H9 (cell line): ENCODE results near the gene DEPDC5. TPM values are rescaled to one million over a fixed set of nuclear protein-coding genes. Genes with fewer than 3 reads are reported as not detected.

Experiments used
- DNase-seq: peaks from one replicate; pipeline ENCODE4 v3.0.0-alpha.2; 2017
- H2AFZ ChIP-seq: one replicate; pipeline ENCODE4 v1.6.1; 2013; ENCODE audit warnings: mild to moderate bottlenecking, low read length, control low read depth, moderate library complexity
- H2AK5ac ChIP-seq: 2 replicates; pipeline ENCODE4 v1.6.1; 2013; ENCODE audit warnings: low read length, control low read depth, mixed read lengths; ENCODE audit not compliant: insufficient read length
- H2BK120ac ChIP-seq: one replicate; pipeline ENCODE4 v1.6.1; 2013; ENCODE audit warnings: low read depth, mild to moderate bottlenecking, low read length, control low read depth, inconsistent platforms; ENCODE audit not compliant: poor library complexity, severe bottlenecking
- H2BK12ac ChIP-seq: 2 replicates; pipeline ENCODE4 v1.6.1; 2013; ENCODE audit warnings: low read length, control low read depth, mixed read lengths, low read depth; ENCODE audit not compliant: insufficient read length
- H2BK15ac ChIP-seq: 2 replicates; pipeline ENCODE4 v1.6.1; 2013; ENCODE audit warnings: low read depth, low read length, control low read depth
- H2BK20ac ChIP-seq: one replicate; pipeline ENCODE4 v1.6.1; 2013; ENCODE audit warnings: low read depth, mild to moderate bottlenecking, low read length, control low read depth, inconsistent platforms; ENCODE audit not compliant: poor library complexity, severe bottlenecking
- H2BK5ac ChIP-seq: 2 replicates; pipeline ENCODE4 v1.6.1; 2013; ENCODE audit warnings: low read length, control low read depth, mixed read lengths; ENCODE audit not compliant: insufficient read length
- H3K14ac ChIP-seq: 2 replicates; pipeline ENCODE4 v1.6.1; 2013; ENCODE audit warnings: low read length, control low read depth; ENCODE audit not compliant: insufficient read depth
- H3K18ac ChIP-seq: 2 replicates; pipeline ENCODE4 v1.6.1; 2013; ENCODE audit warnings: low read depth, mild to moderate bottlenecking, mixed read lengths, low read length, control low read depth; ENCODE audit not compliant: insufficient read length
- H3K23ac ChIP-seq: 2 replicates; pipeline ENCODE4 v1.6.1; 2013; ENCODE audit warnings: low read length, control low read depth, mixed read lengths, low read depth; ENCODE audit not compliant: insufficient read length
- H3K23me2 ChIP-seq: 2 replicates; pipeline ENCODE4 v1.6.1; 2013; ENCODE audit warnings: low read depth, mild to moderate bottlenecking, mixed read lengths, low read length, control low read depth; ENCODE audit not compliant: insufficient read length, poor library complexity, severe bottlenecking
- H3K27ac ChIP-seq: 2 replicates; pipeline ENCODE4 v1.5.1; 2013; ENCODE audit warnings: low read length, control low read depth, mixed read lengths, low read depth; ENCODE audit not compliant: insufficient read length
- H3K27me3 ChIP-seq: 2 replicates; pipeline ENCODE4 v1.6.1; 2013; ENCODE audit warnings: low read length, control low read depth, inconsistent platforms; ENCODE audit not compliant: insufficient read depth
- H3K4ac ChIP-seq: 2 replicates; pipeline ENCODE4 v1.6.1; 2013; ENCODE audit warnings: low read depth, mild to moderate bottlenecking, control low read depth, inconsistent platforms, low read length, moderate library complexity
- H3K4me1 ChIP-seq: 2 replicates; pipeline ENCODE4 v1.6.1; 2013; ENCODE audit warnings: low read length, control low read depth, inconsistent platforms; ENCODE audit not compliant: insufficient read depth
- H3K4me2 ChIP-seq: 2 replicates; pipeline ENCODE4 v1.6.1; 2013; ENCODE audit warnings: low read length, control low read depth, mixed read lengths; ENCODE audit not compliant: insufficient read length, insufficient read depth
- H3K56ac ChIP-seq: 2 replicates; pipeline ENCODE4 v1.6.1; 2013; ENCODE audit warnings: low read depth, mild to moderate bottlenecking, mixed read lengths, low read length, control low read depth; ENCODE audit not compliant: insufficient read length
- H3K79me1 ChIP-seq: 2 replicates; pipeline ENCODE4 v1.6.1; 2013; ENCODE audit warnings: low read depth, mild to moderate bottlenecking, moderate library complexity, low read length, control low read depth, inconsistent platforms; ENCODE audit not compliant: insufficient read depth, poor library complexity, severe bottlenecking
- H3K79me2 ChIP-seq: 2 replicates; pipeline ENCODE4 v1.6.1; 2013; ENCODE audit warnings: low read length, control low read depth, inconsistent platforms; ENCODE audit not compliant: insufficient read depth
- H3K9ac ChIP-seq: 2 replicates; pipeline ENCODE4 v1.6.1; 2013; ENCODE audit warnings: low read length, control low read depth, mixed read lengths; ENCODE audit not compliant: insufficient read length; ENCODE audit errors: extremely low read depth
- H3K9me3 ChIP-seq: one replicate; pipeline ENCODE4 v1.6.1; 2013; ENCODE audit warnings: low read depth, low read length, inconsistent platforms; ENCODE audit not compliant: control insufficient read depth
- H3T11ph ChIP-seq: one replicate; pipeline ENCODE4 v1.6.1; 2013; ENCODE audit warnings: mild to moderate bottlenecking, low read length, control low read depth, inconsistent platforms
- H4K20me1 ChIP-seq: one replicate; pipeline ENCODE4 v1.6.1; 2013; ENCODE audit not compliant: control insufficient read depth, insufficient read length, insufficient read depth
- H4K5ac ChIP-seq: 2 replicates; pipeline ENCODE4 v1.6.1; 2013; ENCODE audit warnings: low read depth, mild to moderate bottlenecking, mixed read lengths, low read length, control low read depth; ENCODE audit not compliant: insufficient read length
- H4K8ac ChIP-seq: replicated peaks from 2 replicates; pipeline ENCODE4 v1.6.1; 2013; ENCODE audit warnings: low read length, control low read depth, mixed read lengths, low read depth; ENCODE audit not compliant: insufficient read length
- H4K91ac ChIP-seq: 2 replicates; pipeline ENCODE4 v1.6.1; 2013; ENCODE audit warnings: low read depth, mild to moderate bottlenecking, moderate library complexity, mixed read lengths, low read length, control low read depth; ENCODE audit not compliant: insufficient read length
- H3K27ac Mint-ChIP-seq, 3 experiments: 2 replicates in 2 of 3; 3 replicates in 1 of 3; pipeline ENCODE4 v1.8.0; 2020 to 2021; ENCODE audit warnings: mixed read lengths in 3 of 3, mild to moderate bottlenecking in 1 of 3, moderate library complexity in 1 of 3
- H3K27me3 Mint-ChIP-seq: 2 replicates; pipeline ENCODE4 v1.8.0; 2021; ENCODE audit warnings: low read depth, mild to moderate bottlenecking, moderate library complexity, mixed read lengths
- H3K36me3 Mint-ChIP-seq, 3 experiments: 2 replicates in 2 of 3; 3 replicates in 1 of 3; pipeline ENCODE4 v1.8.0; 2020 to 2021; ENCODE audit warnings: low read depth in 3 of 3, mixed read lengths in 3 of 3; ENCODE audit not compliant: insufficient read depth in 1 of 3
- H3K4me1 Mint-ChIP-seq, 2 experiments: 2 replicates each; pipeline ENCODE4 v1.8.0; 2020; ENCODE audit warnings: mixed read lengths in 2 of 2
- H3K4me3 Mint-ChIP-seq, 2 experiments: 2 replicates in 1 of 2; 3 replicates in 1 of 2; pipeline ENCODE4 v1.8.0; 2020 to 2021; ENCODE audit warnings: mild to moderate bottlenecking in 2 of 2, mixed read lengths in 2 of 2, moderate library complexity in 1 of 2
- H3K9me3 Mint-ChIP-seq, 2 experiments: 2 replicates in 1 of 2; 3 replicates in 1 of 2; pipeline ENCODE4 v1.8.0; 2020; ENCODE audit warnings: mild to moderate bottlenecking in 2 of 2, mixed read lengths in 2 of 2, moderate library complexity in 1 of 2
- CTCF ChIP-seq: fragments of 200-600 bp; sonication (generic); conservative IDR thresholded peaks from 3 replicates; pipeline ENCODE4 v1.8.0; 2021; ENCODE audit warnings: antibody characterized with exemption, mild to moderate bottlenecking
- WGBS: extraction: QIAGEN DNeasy Blood & Tissue Kit; methylation state at CpG from one replicate; pipeline ENCODE4 v1.1.7; 2013; ENCODE audit warnings: missing lambda C conversion rate, low lambda C conversion rate, mixed read lengths; ENCODE audit not compliant: insufficient read length; ENCODE audit errors: extremely low coverage; 5-methylcytosine and 5-hydroxymethylcytosine counted together
- total RNA-seq: library from RNA; stranded (reverse); gene quantifications from 2 replicates; pipeline ENCODE4 v1.2.1, GENCODE V29; 2021

Gene DEPDC5
- total RNA-seq, 1 experiment from 2014 or later = 29.2 TPM

GRCh38 chr22:31750365-31751284 lies 3.2 kb upstream of the DEPDC5 start:
- H3K23me2 ChIP-seq = peaks cover 21% of the 10 kb centered on the region
- no peak overlapping the region for H3K14ac ChIP-seq
- H3K4me1 Mint-ChIP-seq = peaks cover 58 to 59% of the 10 kb centered on the region in 2 experiments
- H3K27ac Mint-ChIP-seq = peak overlapping the region; percentile 68 to 94 (median 93); a peak in 4 of 7 replicates
- H2BK15ac ChIP-seq = no peak overlapping the region
- peaks cover 7 to 21% (median 15%) of the 10 kb centered on the region in 3 experiments; a peak in 5 of 7 replicates for H3K36me3 Mint-ChIP-seq
- H2BK120ac ChIP-seq = no peak overlapping the region
- H2BK12ac ChIP-seq = no peak overlapping the region
- no peaks in the 10 kb centered on the region for H3K9me3 ChIP-seq
- H4K8ac ChIP-seq = no peak overlapping the region
- WGBS = no CpG with 5 or more reads among the region's 16 CpGs
- no peak overlapping the region for H3K18ac ChIP-seq
- H3K23ac ChIP-seq = no peak overlapping the region
- H3K56ac ChIP-seq = no peak overlapping the region
- no peak overlapping the region for H2BK20ac ChIP-seq
- peak overlapping the region; percentile 29 for H3K9ac ChIP-seq
- H3K9me3 Mint-ChIP-seq = no peaks in the 10 kb centered on the region; a peak in 1 of 5 replicates
- no peak overlapping the region for H3K4ac ChIP-seq
- no peak overlapping the region for H3T11ph ChIP-seq
- H4K5ac ChIP-seq = no peak overlapping the region
- no peak overlapping the region for H3K27ac ChIP-seq
- H3K4me2 ChIP-seq = peak overlapping the region; percentile 11
- DNase-seq = no peak
- no peak overlapping the region for H2AFZ ChIP-seq
- no peak overlapping the region for H2BK5ac ChIP-seq
- no peak overlapping the region for H4K91ac ChIP-seq
- H2AK5ac ChIP-seq = no peak overlapping the region
- H3K27me3 ChIP-seq = no peaks in the 10 kb centered on the region
- peaks cover 8% of the 10 kb centered on the region for H3K4me1 ChIP-seq
- H3K79me1 ChIP-seq = peaks cover 3% of the 10 kb centered on the region
- no peaks in the 10 kb centered on the region for H4K20me1 ChIP-seq
- TF ChIP-seq CTCF = no peak
- H3K27me3 Mint-ChIP-seq = no peaks in the 10 kb centered on the region
- H3K79me2 ChIP-seq = peaks cover 14% of the 10 kb centered on the region; the same call in 1 of the 2 replicates
- H3K4me3 Mint-ChIP-seq = peak overlapping the region; percentile 90 to 95
